GM12864 (cell line): Measurements from ENCODE around the gene XIST.

Experiments used
- DNase-seq: peaks from one replicate; pipeline ENCODE4 v3.0.0-alpha.2; 2011; ENCODE audit warnings: low read depth
- H3K4me3 ChIP-seq: 2 replicates; pipeline ENCODE4 v1.5.1; 2011; ENCODE audit warnings: mild to moderate bottlenecking, low read depth, low read length, control low read depth
- CTCF ChIP-seq: IDR thresholded peaks from 2 replicates; pipeline ENCODE4 v1.5.1; 2011; ENCODE audit warnings: low read depth, mild to moderate bottlenecking, moderate library complexity, low read length, control low read depth, inconsistent platforms; ENCODE audit errors: missing control alignments

Gene XIST

GRCh38 chrX:73829890-73830466 is 22.5 kb downstream of the XIST start:
- DNase-seq, result no peak
- no peak overlapping the region for H3K4me3 ChIP-seq
- no peak for TF ChIP-seq CTCF

GRCh38 chrX:73828080-73828720 is 24.3 kb downstream of the XIST start:
- H3K4me3 ChIP-seq, result no peak overlapping the region
- DNase-seq, result no peak
- no peak for TF ChIP-seq CTCF

- no peak for TF ChIP-seq CTCF
- no peak overlapping the region for H3K4me3 ChIP-seq
- no peak for DNase-seq
Observed at GRCh38 chrX:73827406-73827805, 25.1 kb downstream of the XIST start.

GRCh38 chrX:73826996-73827395 is 25.5 kb downstream of the XIST start:
- no peak for DNase-seq
- H3K4me3 ChIP-seq, result no peak overlapping the region
- TF ChIP-seq CTCF, result no peak

- DNase-seq, result no peak
- no peak overlapping the region for H3K4me3 ChIP-seq
- TF ChIP-seq CTCF, result no peak
Observed at GRCh38 chrX:73825569-73825968, 26.9 kb downstream of the XIST start.

- no peak for DNase-seq
- no peak for TF ChIP-seq CTCF
- no peak overlapping the region for H3K4me3 ChIP-seq
Observed at GRCh38 chrX:73823473-73824004, 29.0 kb downstream of the XIST start.

GRCh38 chrX:73822775-73823174 is 29.7 kb downstream of the XIST start:
- TF ChIP-seq CTCF, result no peak
- H3K4me3 ChIP-seq, result no peak overlapping the region
- DNase-seq, result no peak
